ENCODE measurements around the gene MLLT11. TPM values are rescaled to one million over a fixed set of nuclear protein-coding genes. Genes with fewer than 3 reads are reported as not detected.

MLLT11 gene
- total RNA-seq, 1 experiment from 2014 or later, result 16.4 TPM

DNA sequence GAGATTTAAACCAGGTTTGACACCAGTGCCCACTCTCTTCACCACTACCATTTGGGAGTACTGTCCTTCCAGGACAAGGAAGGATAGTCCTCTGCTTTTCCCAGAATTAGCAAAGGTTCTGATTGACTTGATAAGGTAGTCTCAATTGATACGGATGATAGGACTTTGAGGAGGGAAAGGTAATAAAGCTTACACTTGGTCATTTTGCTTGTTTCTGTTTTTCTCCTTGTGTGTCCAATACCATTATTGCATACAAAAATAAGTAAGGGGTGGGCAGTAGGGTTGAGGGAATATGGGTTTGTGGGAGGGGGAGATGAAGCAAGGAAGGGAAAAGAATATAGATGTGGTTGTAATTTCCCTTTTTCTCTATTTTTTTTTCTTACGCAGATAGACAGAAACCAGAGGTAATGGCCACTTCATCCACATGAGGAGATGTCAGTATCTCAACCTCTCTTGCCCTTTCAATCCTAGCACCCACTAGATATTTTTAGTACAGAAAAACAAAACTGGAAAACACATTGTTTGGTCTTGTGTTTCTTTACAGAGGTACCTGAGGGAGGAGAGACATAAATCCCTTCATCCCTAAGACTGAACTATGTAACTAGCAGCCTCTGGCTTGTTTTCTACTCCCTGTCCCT is 10.0 kb upstream of the MLLT11 start:
- H3K4me3 Mint-ChIP-seq, result no peak overlapping the region
- 0 out of 2 replicates have a peak overlapping the region, but pooled peaks have one; percentile 57 for H3K27ac Mint-ChIP-seq
- H3K4me1 Mint-ChIP-seq, result peaks cover 17% of the 10 kb centered on the region
- ChIA-PET CTCF (interaction anchor here (0.6 to 3.7 kb wide), 4 partner anchors 10 to 44 kb away, joined by 3 to 43 read pairs (median 12); partner anchors contain the start of genes CDC42SE1, MINDY1 and MLLT11), POLR2A (interaction anchor here (1.5 kb wide), 1 partner anchor 81 kb away, joined by 3 read pairs; no protein-coding TSS in a partner anchor)
- TF ChIP-seq GABPB1 (CRISPR knock-in tag; IDR thresholded peaks at IDR 0.05) (no peak), SMAD4 (CRISPR knock-in tag; IDR thresholded peaks at IDR 0.05) (no peak), GTF2I (CRISPR knock-in tag; conservative IDR thresholded peaks at IDR 0.05) (no peak), HMGA2 (CRISPR knock-in tag; IDR thresholded peaks at IDR 0.05) (no peak), ZNF121 (CRISPR knock-in tag; IDR thresholded peaks at IDR 0.05) (no peak), NR1H2 (CRISPR knock-in tag; IDR thresholded peaks at IDR 0.05) (no peak), RELA (CRISPR knock-in tag; IDR thresholded peaks at IDR 0.05; ENCODE audit: borderline replicate concordance) (no peak), FOXJ3 (CRISPR knock-in tag; IDR thresholded peaks at IDR 0.05; ENCODE audit: borderline replicate concordance) (no peak), PRRX2 (CRISPR knock-in tag; IDR thresholded peaks at IDR 0.05) (no peak), NFE2L1 (CRISPR knock-in tag; IDR thresholded peaks at IDR 0.05) (no peak), ELF4 (CRISPR knock-in tag; IDR thresholded peaks at IDR 0.05; ENCODE audit: low read depth) (no peak), ZBTB21 (CRISPR knock-in tag; IDR thresholded peaks at IDR 0.05; ENCODE audit: borderline replicate concordance) (no peak)
- TF ChIP-seq, protein P1, sequence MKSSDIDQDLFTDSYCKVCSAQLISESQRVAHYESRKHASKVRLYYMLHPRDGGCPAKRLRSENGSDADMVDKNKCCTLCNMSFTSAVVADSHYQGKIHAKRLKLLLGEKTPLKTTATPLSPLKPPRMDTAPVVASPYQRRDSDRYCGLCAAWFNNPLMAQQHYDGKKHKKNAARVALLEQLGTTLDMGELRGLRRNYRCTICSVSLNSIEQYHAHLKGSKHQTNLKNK (CRISPR knock-in tag; IDR thresholded peaks at IDR 0.05), result no peak
- TF ChIP-seq, protein P2, sequence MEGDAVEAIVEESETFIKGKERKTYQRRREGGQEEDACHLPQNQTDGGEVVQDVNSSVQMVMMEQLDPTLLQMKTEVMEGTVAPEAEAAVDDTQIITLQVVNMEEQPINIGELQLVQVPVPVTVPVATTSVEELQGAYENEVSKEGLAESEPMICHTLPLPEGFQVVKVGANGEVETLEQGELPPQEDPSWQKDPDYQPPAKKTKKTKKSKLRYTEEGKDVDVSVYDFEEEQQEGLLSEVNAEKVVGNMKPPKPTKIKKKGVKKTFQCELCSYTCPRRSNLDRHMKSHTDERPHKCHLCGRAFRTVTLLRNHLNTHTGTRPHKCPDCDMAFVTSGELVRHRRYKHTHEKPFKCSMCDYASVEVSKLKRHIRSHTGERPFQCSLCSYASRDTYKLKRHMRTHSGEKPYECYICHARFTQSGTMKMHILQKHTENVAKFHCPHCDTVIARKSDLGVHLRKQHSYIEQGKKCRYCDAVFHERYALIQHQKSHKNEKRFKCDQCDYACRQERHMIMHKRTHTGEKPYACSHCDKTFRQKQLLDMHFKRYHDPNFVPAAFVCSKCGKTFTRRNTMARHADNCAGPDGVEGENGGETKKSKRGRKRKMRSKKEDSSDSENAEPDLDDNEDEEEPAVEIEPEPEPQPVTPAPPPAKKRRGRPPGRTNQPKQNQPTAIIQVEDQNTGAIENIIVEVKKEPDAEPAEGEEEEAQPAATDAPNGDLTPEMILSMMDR (IDR thresholded peaks at IDR 0.05), result no peak
- TF ChIP-seq, protein P3, sequence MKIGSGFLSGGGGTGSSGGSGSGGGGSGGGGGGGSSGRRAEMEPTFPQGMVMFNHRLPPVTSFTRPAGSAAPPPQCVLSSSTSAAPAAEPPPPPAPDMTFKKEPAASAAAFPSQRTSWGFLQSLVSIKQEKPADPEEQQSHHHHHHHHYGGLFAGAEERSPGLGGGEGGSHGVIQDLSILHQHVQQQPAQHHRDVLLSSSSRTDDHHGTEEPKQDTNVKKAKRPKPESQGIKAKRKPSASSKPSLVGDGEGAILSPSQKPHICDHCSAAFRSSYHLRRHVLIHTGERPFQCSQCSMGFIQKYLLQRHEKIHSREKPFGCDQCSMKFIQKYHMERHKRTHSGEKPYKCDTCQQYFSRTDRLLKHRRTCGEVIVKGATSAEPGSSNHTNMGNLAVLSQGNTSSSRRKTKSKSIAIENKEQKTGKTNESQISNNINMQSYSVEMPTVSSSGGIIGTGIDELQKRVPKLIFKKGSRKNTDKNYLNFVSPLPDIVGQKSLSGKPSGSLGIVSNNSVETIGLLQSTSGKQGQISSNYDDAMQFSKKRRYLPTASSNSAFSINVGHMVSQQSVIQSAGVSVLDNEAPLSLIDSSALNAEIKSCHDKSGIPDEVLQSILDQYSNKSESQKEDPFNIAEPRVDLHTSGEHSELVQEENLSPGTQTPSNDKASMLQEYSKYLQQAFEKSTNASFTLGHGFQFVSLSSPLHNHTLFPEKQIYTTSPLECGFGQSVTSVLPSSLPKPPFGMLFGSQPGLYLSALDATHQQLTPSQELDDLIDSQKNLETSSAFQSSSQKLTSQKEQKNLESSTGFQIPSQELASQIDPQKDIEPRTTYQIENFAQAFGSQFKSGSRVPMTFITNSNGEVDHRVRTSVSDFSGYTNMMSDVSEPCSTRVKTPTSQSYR (CRISPR knock-in tag; IDR thresholded peaks at IDR 0.05), result no peak
- TF ChIP-seq, protein P4, sequence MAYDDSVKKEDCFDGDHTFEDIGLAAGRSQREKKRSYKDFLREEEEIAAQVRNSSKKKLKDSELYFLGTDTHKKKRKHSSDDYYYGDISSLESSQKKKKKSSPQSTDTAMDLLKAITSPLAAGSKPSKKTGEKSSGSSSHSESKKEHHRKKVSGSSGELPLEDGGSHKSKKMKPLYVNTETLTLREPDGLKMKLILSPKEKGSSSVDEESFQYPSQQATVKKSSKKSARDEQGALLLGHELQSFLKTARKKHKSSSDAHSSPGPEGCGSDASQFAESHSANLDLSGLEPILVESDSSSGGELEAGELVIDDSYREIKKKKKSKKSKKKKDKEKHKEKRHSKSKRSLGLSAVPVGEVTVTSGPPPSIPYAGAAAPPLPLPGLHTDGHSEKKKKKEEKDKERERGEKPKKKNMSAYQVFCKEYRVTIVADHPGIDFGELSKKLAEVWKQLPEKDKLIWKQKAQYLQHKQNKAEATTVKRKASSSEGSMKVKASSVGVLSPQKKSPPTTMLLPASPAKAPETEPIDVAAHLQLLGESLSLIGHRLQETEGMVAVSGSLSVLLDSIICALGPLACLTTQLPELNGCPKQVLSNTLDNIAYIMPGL (CRISPR knock-in tag; IDR thresholded peaks at IDR 0.05), result no peak
- TF ChIP-seq, protein P5, sequence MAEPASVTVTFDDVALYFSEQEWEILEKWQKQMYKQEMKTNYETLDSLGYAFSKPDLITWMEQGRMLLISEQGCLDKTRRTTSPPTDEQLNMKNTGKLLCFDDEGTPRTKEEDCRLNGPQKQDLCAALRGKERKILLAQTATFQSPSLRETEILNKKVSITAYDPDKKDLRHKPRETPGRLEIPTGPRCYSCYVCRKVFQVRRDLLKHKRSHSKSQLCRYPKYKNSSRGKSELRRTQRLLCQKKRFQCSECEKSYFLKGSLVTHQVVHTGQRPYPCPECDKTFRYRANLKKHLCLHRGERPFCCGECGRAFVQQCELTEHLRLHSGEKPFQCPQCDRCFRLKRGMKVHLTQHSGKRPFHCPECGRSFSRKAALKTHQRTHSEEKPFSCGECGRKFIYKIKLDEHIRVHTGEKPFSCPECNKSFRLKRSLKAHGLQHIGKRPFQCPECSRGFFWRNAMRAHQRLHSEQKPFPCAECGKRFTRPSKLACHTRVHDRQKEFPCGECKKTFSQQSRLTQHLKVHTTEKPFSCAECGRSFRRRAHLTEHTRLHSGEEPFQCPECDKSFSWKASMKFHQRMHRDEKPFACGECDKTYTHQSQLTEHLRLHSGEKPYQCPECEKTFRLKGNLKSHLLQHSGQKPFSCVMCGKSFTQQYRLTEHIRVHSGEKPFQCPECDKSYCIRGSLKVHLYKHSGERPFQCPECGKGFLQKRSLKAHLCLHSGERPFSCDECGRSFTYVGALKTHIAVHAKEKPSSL (CRISPR knock-in tag; conservative IDR thresholded peaks at IDR 0.05), result no peak
- TF ChIP-seq, protein P6, sequence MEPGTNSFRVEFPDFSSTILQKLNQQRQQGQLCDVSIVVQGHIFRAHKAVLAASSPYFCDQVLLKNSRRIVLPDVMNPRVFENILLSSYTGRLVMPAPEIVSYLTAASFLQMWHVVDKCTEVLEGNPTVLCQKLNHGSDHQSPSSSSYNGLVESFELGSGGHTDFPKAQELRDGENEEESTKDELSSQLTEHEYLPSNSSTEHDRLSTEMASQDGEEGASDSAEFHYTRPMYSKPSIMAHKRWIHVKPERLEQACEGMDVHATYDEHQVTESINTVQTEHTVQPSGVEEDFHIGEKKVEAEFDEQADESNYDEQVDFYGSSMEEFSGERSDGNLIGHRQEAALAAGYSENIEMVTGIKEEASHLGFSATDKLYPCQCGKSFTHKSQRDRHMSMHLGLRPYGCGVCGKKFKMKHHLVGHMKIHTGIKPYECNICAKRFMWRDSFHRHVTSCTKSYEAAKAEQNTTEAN (CRISPR knock-in tag; IDR thresholded peaks at IDR 0.05), result no peak
- TF ChIP-seq, protein P7, sequence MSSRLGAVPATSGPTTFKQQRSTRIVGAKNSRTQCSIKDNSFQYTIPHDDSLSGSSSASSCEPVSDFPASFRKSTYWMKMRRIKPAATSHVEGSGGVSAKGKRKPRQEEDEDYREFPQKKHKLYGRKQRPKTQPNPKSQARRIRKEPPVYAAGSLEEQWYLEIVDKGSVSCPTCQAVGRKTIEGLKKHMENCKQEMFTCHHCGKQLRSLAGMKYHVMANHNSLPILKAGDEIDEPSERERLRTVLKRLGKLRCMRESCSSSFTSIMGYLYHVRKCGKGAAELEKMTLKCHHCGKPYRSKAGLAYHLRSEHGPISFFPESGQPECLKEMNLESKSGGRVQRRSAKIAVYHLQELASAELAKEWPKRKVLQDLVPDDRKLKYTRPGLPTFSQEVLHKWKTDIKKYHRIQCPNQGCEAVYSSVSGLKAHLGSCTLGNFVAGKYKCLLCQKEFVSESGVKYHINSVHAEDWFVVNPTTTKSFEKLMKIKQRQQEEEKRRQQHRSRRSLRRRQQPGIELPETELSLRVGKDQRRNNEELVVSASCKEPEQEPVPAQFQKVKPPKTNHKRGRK (CRISPR knock-in tag; IDR thresholded peaks at IDR 0.05; ENCODE audit: borderline replicate concordance), result no peak
- peaks cover 35% of the 10 kb centered on the region for H3K36me3 Mint-ChIP-seq
- ATAC-seq (no peak), DNase-seq (ENCODE audit: low spot score) (no peak)
- H3K27me3 Mint-ChIP-seq (ENCODE audit: low read depth), result no peaks in the 10 kb centered on the region
- no peaks in the 10 kb centered on the region for H3K9me3 Mint-ChIP-seq

Data from WTC11 (cell line).